GM12892 (cell line): ENCODE measurements around the gene LENG1.

Source experiments
- POLR2A ChIP-seq: IDR thresholded peaks from 2 replicates; pipeline ENCODE4 v1.6.1; 2011; ENCODE audit warnings: low read depth, low read length, control low read depth
- POLR2AphosphoS5 ChIP-seq: IDR thresholded peaks from 2 replicates; pipeline ENCODE4 v1.6.1; 2011; ENCODE audit warnings: low read depth, low read length, control low read depth

DNA sequence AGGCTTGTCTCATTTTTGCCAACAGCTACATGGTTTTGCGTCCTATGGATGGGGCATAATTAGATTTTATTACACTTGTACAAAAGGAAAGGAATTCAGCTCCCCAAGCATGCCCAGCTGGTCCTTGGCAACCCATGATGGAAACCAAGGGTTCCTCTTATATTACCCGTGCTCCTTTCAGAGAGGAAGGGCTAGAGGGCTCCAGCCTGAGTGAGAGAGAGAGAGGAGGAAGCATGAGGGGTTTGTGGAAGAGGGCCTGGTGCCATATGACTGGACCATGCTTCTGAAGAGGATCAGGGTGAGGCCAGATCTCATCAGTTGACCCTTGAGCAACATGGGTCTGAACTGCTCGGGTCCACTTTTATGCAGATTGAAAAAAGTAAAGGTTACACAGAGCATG is 37.6 kb upstream of the LENG1 start:
- TF ChIP-seq POLR2AphosphoS5 (no peak), POLR2A (no peak)
